Fibroblast of lung (primary cell): Measurements from ENCODE around the gene HAVCR1.

ENCODE experiments used
- CTCF ChIP-seq, 2 donors: IDR thresholded peaks in 1 of 2; conservative IDR thresholded peaks in 1 of 2; 1 replicate in 1 of 2; 2 replicates in 1 of 2; pipeline ENCODE4 v1.5.1; 2011 to 2012; ENCODE audit warnings: low read length in 2 of 2, control low read depth in 1 of 2, inconsistent platforms in 1 of 2, low read depth in 1 of 2, mild to moderate bottlenecking in 1 of 2
- EZH2 ChIP-seq: IDR thresholded peaks from 2 replicates; pipeline ENCODE4 v1.5.1; 2012; ENCODE audit warnings: low read length, control low read depth, mild to moderate bottlenecking; ENCODE audit errors: missing control alignments

GRCh38 chr5:157067005-157067404 is 8.1 kb upstream of the HAVCR1 start:
- no peak for TF ChIP-seq CTCF (conservative IDR thresholded peaks at IDR 0.05 in 1 of 2, IDR thresholded peaks at IDR 0.05 in 1 of 2; ENCODE audit: low read depth in 1 of 2, low read length in 2 of 2)
- TF ChIP-seq EZH2 = no peak
